HL-60/S4 treated with phorbol 12-myristate 13-acetate at 8.2 ng/mL for 4 days and 3 days (cell line): ENCODE measurements around the gene SNX13.
"Not testable (repeated sequence)": the region's sequence is repeated elsewhere in the genome, so short reads cannot be mapped to it uniquely, and the experiment has no call there.

ENCODE experiments used
- in situ Hi-C: fragments of 300-500 bp; cut with MboI; formaldehyde crosslinking; loops from 2 replicates; pipeline ENCODE4 v1.15.0; 2022; ENCODE audit warnings: low sequenced_read_pairs

The SNX13 gene

GRCh38 chr7:17913250-17913649, 27.0 kb downstream of the SNX13 start:
- in situ Hi-C loops: no loop called here

GRCh38 chr7:17912536-17913235, 27.6 kb downstream of the SNX13 start:
- in situ Hi-C loops: no loop called here

GRCh38 chr7:17912050-17912449, 28.2 kb downstream of the SNX13 start:
- in situ Hi-C loops: no loop called here

- in situ Hi-C loops: no loop called here
These were observed 29.9 kb downstream of the SNX13 start for GRCh38 chr7:17910377-17910776.

- in situ Hi-C loops: not testable (repeated sequence)
These were observed 31.0 kb downstream of the SNX13 start for GRCh38 chr7:17909310-17909709.

- in situ Hi-C loops: no loop called here
These were observed 33.3 kb downstream of the SNX13 start for GRCh38 chr7:17907014-17907413.

- in situ Hi-C loops: no loop called here
These were observed 37.0 kb downstream of the SNX13 start for GRCh38 chr7:17903337-17903736.

- in situ Hi-C loops: no loop called here
These were observed 37.7 kb downstream of the SNX13 start for GRCh38 chr7:17902599-17902998.

- in situ Hi-C loops: no loop called here
These were observed 39.8 kb downstream of the SNX13 start for GRCh38 chr7:17900464-17900863.

- in situ Hi-C loops: no loop called here
These were observed 42.2 kb downstream of the SNX13 start for GRCh38 chr7:17898111-17898510.

- in situ Hi-C loops: no loop called here
These were observed 53.0 kb downstream of the SNX13 start for GRCh38 chr7:17887286-17887685.

- in situ Hi-C loops: no loop called here
These were observed 57.6 kb downstream of the SNX13 start for GRCh38 chr7:17882685-17883084.

GRCh38 chr7:17879075-17879661, 61.1 kb downstream of the SNX13 start:
- in situ Hi-C loops: no loop called here

GRCh38 chr7:17878627-17879026, 61.7 kb downstream of the SNX13 start:
- in situ Hi-C loops: no loop called here

- in situ Hi-C loops: no loop called here
These were observed 68.3 kb downstream of the SNX13 start for GRCh38 chr7:17871815-17872533.

- in situ Hi-C loops: no loop called here
These were observed 69.9 kb downstream of the SNX13 start for GRCh38 chr7:17870406-17870805.

- in situ Hi-C loops: no loop called here
These were observed 76.5 kb downstream of the SNX13 start for GRCh38 chr7:17863809-17864143.

GRCh38 chr7:17863095-17863808, 77.0 kb downstream of the SNX13 start:
- in situ Hi-C loops: no loop called here

GRCh38 chr7:17856251-17856650, 84.0 kb downstream of the SNX13 start:
- in situ Hi-C loops: no loop called here

- in situ Hi-C loops: no loop called here
These were observed 85.1 kb downstream of the SNX13 start for GRCh38 chr7:17855202-17855601.

GRCh38 chr7:17854261-17855047, 85.8 kb downstream of the SNX13 start:
- in situ Hi-C loops: no loop called here
